NCI-H146 treated with DMSO at 0.1 percent for 48 hours (cell line): ENCODE results near the gene TATDN3.
"Not testable (repeated sequence)": the region's sequence is repeated elsewhere in the genome, so short reads cannot be mapped to it uniquely, and the experiment has no call there.

Experiments
- DNase-seq: peaks from one replicate; lab custom pipeline; 2025; ENCODE audit not compliant: unreplicated experiment; lab: John Stamatoyannopoulos, UW

Gene TATDN3

GRCh38 chr1:212827171-212827776 is 35.6 kb downstream of the TATDN3 start:
- DNase-seq, result no peak

GRCh38 chr1:212827831-212828278 is 36.2 kb downstream of the TATDN3 start:
- peak; percentile 16 for DNase-seq

DNA sequence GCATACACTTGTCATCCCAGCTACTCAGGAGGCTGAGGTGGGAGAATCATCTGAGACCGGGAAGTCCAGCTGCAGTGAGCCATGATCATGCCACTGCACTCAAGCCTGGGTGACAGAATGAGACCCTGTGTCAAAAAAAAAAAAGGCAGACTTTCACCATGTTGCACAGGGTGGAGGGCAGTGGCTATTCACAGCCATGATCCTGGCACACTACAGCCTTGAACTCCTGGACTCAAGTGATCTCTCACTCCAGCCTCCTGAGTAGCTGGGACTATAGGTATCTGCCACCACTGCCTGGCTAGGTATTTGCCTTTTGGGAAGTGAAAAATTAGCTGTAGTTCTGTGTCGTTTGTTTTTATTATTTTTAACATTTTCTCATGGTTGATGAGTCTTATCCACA is 36.7 kb downstream of the TATDN3 start:
- no peak for DNase-seq

- DNase-seq, result not testable (repeated sequence)
Measured at GRCh38 chr1:212833211-212834207, 41.8 kb downstream of the TATDN3 start.

DNA sequence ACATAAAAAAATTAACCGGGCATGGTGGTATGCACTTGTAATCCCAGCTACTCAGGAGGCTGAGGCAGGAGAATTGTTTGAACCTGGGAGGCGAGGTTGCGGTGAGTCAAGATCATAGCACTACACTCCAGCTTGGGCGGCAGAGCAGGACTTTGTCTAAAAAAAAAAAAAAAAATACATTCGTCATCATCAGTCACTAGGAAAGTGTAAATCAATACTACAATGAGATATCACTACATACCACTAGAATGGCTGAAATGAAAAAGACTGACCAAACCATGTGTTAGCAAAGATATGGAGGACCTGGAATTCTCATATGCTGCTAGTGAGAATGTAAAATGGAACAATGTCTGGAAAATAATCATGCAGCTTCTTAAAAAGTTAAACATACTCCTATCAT is 46.5 kb downstream of the TATDN3 start:
- DNase-seq, result no peak

DNA sequence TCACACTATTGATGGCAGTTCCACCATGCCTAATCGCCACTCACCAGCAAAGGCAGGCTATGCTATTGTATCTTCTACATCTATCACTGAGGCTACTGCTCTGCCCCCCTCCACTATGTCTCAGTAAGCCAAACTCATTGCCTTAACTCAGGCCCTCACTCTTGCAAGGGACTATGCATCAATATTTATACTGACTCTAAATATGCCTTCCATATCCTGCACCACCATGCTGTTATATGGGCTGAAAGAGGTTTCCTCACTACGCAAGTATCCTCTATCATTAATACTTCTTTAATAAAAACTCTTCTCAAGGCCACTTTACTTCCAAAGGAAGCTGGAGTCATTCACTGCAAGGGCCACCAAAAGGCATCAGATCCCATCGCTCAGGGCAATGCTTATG is 52.8 kb downstream of the TATDN3 start:
- not testable (repeated sequence) for DNase-seq

- no peak for DNase-seq
Measured at GRCh38 chr1:212847549-212847948, 55.9 kb downstream of the TATDN3 start, which contains the start of gene SPATA45. Gene SPATA45 (minus strand): TSS chr1:212847649. CDS start chr1:212836149, 11,500 bp downstream.

DNA sequence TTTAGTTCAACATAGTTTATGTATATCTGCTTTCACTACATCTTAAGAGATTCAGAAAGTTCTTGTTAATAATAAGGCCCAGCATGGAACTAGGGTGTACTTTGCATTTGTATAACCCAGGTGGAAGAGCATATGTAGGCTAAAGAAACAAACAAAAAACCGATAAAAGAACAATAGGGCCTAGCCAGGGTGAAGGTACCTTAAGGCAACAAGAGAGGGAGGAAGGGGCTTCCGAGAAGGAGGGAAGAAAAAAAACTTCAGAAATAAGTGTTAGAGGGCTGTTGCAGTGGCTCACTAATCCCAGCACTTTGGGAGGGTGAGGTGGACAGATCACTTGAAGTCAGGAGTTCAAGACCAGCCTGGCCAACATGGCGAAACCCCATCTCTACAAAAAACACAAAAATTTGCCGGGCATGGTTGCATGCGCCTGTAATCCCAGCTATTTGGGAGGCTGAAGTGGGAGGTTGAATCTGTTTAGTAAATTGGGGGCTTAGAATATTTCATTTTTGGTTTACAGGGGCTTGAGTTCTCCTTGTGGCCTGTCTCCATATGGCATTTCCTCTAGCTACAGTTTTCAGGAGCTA is 60.5 kb downstream of the TATDN3 start:
- no peak for DNase-seq

DNA sequence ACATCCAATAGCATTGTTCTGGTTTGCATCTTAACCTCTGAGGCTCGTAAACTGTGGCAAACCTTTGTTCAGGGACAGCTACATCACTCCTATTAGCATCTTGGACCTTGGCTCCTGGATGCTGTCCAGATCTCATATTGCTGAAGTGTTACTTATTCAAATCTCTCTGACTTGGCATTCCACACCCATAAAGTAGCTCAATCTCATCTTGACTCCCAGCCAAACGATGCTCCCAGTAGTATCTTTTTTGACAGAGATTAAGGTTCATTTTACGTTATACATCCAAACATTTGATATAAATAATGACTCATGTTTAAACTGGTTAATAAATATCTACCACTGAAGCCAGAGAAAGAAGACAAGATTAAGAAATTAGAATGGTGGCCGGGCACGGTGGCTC is 62.0 kb downstream of the TATDN3 start:
- no peak for DNase-seq

DNA sequence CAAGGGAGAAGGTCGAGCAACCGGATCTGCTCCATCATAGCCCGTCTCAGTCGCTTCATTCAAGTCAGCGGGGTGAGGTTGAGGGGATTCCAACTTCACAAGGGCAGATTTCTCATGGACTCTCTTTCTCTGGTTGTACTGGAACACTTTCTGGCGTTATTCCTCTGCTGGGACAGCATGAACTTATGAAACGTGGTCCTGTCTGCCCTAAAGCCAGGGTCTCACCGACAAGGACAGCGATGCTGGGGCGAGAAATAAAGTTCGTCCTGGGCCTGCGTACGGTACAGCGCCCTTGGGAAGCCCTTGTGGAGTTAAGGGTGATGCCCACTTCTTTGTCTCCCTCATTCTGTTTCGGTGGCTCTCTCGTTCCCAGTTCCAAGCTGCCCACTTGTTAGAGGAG is 65.1 kb downstream of the TATDN3 start:
- no peak for DNase-seq

DNA sequence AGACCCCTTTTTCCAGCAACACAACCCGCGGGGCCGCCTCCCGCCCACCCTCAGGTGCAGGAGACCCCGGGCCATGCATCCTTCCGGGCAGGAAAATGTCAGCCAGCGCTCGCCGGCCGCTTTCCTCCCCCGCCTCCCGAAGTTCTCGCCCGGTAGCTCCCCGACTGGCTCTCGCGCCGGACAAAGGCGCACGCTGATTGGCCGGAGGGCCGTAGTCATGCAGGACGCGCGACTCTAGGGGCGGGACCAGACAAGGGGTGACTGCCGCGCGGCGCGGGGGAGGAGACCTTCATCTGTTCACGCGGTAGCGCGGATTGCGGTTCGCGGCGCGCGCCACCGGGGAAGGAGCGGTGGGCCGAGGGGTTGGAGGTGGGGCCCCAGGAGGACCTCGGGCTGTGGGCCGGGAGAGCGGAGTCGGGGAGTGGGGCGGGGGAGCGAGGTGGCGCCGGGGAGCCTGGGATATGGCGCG is 66.3 kb downstream of the TATDN3 start, which contains the start of gene FLVCR1:
Gene FLVCR1, plus strand, starts transcription at position 284 of the 469 bp plus-strand sequence. Its CDS starts 178 bp downstream, at position 462.
- peak; percentile 92 for DNase-seq

DNA sequence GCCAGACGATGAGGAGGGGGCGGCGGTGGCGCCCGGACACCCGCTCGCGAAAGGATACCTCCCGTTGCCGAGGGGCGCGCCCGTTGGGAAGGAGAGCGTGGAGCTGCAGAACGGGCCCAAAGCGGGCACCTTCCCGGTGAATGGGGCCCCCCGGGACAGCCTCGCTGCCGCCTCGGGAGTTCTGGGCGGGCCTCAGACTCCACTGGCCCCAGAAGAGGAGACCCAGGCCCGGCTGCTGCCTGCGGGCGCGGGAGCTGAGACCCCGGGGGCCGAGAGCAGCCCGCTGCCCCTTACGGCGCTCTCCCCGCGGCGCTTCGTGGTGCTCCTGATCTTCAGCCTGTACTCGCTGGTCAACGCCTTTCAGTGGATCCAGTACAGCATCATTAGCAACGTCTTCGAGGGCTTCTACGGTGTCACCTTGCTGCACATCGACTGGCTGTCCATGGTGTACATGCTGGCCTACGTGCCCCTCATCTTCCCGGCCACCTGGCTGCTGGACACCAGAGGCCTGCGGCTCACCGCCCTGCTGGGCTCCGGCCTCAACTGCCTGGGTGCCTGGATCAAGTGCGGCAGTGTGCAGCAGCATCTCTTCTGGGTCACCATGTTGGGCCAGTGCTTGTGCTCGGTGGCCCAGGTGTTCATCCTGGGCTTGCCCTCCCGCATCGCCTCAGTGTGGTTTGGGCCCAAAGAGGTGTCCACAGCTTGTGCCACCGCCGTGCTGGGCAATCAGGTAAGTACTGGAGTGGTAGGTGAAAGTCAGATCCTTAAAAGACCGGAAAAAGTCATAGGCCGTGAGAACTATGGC is 67.0 kb downstream of the TATDN3 start:
- peak; percentile 47 for DNase-seq

- peak; percentile 22 for DNase-seq
Measured at GRCh38 chr1:212860713-212861581, 69.3 kb downstream of the TATDN3 start.

DNA sequence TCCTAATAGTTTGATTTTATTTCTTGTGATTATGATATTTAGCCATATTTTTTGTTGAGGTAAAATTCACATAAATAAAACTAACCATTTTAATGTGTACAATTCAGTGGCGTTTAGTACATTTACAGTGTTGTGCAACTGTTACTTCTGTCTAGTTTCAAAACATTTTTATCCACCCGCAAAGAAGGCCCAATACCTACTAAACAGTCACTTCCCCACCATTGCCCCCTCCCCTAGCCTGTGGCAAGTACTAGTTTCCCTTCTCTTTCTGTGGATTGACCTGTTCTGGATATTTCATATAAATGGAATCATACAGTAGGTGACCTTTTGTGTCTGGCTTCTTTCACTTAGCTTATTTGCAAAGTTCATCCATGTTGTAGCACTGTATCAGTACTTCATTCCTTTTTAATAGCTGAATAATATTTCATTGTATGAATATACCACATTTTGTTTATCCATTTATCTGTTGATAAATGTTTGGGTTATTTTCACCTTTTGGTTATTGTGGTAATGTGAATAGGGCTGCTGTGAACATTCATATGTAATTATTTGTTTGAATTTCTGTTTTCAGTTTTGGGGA is 70.5 kb downstream of the TATDN3 start:
- DNase-seq, result no peak

GRCh38 chr1:212863345-212863744 is 71.7 kb downstream of the TATDN3 start:
- not testable (repeated sequence) for DNase-seq

GRCh38 chr1:212864201-212864600 is 72.5 kb downstream of the TATDN3 start:
- DNase-seq, result no peak
